Amygdala (tissue), 56 donors: ENCODE data around the gene KLHL11.
"Not testable (repeated sequence)": the region's sequence is repeated elsewhere in the genome, so short reads cannot be mapped to it uniquely, and the experiment has no call there.

Source experiments
- DNase-seq, 56 donors: peaks; one replicate each; lab custom pipeline; 2025; lab: John Stamatoyannopoulos, UW

Gene KLHL11

DNA sequence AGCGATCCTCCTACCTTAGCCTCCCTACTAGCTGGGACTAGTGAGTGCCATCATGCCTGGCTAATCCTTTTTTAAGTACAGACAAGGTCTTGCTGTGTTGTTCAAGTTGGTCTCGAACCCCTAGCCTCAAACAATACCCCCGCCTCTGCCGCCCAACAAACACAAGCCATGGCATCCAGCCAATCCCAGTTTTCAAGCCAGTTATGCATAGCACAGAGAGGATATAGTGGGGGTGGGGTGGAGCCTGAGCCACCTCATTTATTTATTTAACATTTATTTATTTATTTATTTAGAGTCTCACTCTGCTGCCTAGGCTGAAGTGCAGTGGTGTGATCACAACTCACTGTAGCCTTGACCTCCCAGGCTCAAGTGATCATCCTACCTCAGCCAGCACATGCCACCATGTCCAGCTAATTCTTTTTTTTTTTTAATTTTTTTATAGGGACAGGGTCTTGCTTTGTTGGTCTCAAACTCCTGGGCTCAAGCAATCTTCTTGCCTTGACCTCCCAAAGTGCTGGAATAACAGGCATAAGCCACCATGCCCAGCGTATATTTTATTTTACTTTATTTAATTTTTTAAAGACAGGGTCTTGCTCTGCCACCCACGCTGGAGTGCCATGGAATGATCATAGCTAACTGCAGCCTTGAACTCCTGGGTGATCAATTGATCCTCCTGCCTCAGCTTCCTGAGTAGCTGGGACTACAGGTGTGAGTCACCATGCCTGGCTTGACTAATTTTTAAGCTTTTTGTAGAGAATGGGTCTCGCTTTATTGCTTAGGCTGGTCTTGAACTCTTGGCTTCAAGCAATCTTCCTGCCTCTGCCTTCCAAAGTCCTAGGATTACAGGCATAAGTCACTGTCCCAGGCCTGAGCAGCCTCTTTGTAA lies 26.2 kb upstream of the KLHL11 start:
- DNase-seq = no peak

DNA sequence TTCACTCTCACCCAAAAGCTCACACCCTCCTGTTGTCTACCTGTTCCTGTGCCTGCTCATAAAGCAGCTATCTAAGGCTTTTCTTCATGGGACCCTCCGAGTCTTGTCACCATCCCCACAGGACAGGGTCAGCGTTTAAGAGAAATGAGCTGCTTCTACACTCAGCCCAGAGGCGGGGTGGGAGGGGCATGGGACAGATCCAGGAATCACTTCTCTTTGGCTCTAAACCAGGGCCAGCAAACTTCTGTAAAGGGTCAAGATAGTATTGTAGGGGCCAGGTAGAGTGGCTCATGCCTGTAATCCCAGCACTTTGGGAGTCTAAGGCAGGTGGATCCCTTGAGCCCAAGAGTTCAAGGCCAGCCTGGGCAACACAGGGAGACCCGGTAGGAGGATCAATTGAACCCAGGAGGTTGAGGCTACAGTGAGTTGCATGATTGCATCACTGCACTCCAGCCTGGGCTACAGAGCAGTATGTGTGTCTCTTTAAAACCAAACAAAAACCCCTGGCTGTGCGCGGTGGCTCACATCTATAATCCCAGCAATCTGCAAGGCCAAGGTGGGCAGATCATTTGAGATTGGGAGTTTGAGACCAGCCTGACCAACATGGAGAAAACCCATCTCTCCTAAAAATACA lies 23.2 kb upstream of the KLHL11 start:
- peak in 2 of 56 donors; percentile 8 to 25 for DNase-seq

DNA sequence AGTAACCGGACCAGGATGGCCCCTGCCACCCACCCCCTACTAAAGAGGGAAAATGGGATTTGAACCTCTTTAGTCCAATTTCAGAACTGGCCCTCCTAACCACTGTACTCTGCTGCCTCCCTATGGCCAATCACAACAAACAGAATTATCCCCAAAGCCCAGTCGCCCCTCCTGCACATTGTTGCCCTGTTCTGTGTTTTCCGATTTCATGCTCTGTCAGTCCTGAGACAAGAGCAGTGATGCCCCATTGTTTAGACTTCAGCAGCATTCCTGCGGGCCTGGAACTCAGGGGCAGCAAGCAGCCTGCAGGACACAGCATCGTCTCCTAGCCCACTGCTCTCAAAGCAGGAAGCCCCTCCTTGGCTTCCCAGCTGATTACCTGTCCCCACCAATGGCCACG lies 20.5 kb upstream of the KLHL11 start:
- peak in 1 of 56 donors; percentile 3 for DNase-seq

DNA sequence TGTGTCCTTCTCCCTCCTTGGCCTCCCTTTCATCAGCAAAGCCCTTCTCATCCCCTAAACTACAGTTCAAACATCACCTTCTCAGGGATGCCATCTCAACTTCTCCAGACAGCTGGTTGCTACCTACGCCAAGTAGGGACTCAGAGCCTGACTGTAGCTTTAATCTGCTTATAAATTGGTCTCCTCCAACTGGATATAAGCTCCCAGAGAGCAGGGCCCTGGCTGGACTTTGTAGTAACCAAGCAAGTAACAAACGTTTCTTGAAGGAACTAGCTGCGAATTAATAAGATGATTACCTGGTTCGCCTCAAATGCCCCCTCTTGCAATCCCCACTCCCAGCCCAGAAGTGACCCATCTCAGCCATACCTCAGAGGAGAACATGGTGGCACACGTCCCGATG lies 17.5 kb upstream of the KLHL11 start:
- no peak for DNase-seq

DNA sequence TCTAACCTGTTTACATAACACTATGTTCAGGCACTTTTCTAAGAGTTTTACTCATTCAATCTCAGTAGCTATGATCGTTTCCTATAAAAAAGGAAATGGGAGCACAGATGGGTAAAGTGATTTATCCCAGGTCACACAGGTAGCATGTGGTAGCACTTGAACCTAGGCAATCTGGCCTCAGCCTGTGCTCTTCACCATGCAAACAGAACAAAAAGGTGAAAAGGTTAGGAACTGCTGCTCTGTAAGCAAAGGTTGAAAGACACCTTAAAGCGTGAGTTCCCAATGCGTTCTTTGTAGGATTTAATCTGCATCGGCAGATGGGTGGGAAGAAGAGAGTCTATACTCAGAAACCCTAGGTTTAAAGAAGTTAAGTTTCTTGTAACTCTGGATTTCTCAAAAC lies 14.9 kb upstream of the KLHL11 start:
- DNase-seq = no peak

DNA sequence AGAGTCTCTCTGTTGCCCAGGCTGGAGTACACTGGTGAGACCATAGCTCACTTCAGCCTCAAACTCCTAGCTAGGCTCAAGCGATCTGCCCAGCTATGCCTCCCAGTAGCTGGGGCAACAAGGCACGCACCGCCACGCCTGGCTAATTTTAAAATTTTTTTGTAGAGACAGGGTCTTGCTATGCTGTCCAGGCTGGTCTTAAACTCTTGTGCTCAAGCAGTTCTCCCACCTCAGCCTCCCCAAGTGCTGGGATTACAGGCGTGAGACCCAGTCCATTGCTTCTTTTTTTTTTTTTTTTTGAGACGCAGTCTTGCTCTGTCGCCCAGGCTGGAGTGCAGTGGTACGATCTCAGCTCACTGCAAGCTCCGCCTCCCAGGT lies 9.1 kb upstream of the KLHL11 start:
- DNase-seq = not testable (repeated sequence)

DNA sequence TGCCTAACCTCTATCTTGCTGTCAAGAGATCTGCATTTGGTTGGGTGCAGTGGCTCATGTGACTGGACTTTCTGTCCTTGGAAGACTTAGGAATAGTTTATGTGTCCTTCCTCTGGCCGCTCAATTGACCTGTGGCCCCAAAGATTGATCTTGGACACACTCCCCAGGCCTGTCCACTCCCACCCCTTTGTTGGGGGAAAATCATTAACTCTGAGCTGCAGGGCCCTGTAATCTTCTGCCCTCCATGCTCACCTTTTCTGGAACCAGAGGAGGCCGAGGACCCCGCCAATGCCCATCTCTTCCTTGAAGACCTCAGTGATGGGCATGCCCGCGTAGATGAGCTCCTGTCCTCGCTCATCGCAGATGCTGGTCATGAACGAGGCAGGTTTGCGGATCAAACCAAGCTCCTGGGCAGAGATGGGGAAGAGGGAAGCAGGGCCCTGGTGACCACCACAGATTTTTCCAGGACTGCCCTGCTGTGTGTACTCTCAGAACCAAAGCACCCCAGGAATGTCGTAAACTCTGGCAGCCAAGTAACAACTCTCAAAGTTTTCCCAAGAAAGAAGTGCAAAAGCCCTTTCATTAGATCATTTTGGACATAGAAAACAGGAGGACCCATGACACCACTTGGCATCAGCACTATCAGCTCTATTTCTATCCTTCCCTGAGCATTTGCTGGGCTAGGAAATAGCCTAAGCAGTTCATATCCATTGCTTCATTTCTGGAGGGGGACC lies 8.5 kb upstream of the KLHL11 start:
- DNase-seq = no peak

DNA sequence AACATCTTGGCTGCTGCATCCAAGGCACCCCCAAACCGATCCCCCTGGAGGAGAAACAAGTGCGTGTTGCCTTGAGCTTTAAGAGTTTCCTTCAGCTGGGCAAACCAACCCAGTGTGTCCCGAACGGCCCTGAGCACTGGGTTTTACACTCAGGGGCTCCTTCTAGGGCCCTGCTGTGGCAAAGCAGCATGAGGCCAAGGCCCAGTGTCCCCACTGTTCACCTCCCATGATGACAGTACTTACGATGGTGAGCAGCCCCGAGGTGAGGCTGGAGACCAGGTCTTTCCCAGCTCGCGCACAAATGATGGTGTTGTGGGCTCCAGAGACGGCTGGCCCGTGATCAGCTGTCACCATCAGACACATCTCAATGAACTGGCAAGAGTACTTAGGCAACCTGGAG lies 6.6 kb upstream of the KLHL11 start:
- DNase-seq = no peak

DNA sequence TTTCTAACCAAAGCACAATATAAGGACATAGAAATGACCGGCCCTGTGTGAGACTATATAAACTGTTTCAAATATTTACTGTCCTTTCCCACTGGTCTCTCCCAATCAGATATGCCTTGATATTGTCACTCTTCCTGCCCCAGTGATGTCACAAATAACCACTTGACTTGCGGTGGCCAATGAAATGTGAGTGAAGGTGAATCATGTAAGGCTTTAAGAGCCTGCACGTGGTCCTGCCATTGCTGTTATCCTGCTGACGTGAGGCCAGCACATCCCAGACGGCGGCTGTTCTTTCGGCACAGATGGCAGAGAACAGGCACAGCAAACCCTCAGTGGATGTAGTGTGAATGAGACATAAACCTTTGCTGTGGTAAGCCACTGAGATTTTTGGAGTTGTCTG lies 5.4 kb upstream of the KLHL11 start:
- DNase-seq = peak in 5 of 56 donors; percentile 4 to 13 (median 12)

DNA sequence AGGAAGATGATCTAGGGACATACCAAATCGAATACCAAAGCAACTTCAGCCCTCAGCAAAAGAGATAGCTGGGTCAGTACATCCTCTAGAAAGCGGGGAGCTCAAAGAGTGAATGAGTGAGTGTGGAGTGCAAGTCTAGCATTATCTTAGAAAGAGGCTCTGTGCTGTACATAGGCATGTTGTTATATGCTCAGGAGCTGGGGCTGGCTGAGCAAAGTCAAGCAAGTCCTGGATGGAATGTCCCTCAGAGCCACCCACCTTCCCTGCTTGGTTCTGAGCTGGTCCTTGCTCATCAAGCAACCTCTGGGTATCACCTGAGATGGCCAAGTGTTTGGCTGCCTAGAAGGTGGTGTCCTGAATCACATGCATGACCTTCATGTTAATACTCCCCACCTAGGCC lies 4.9 kb upstream of the KLHL11 start:
- DNase-seq = no peak

DNA sequence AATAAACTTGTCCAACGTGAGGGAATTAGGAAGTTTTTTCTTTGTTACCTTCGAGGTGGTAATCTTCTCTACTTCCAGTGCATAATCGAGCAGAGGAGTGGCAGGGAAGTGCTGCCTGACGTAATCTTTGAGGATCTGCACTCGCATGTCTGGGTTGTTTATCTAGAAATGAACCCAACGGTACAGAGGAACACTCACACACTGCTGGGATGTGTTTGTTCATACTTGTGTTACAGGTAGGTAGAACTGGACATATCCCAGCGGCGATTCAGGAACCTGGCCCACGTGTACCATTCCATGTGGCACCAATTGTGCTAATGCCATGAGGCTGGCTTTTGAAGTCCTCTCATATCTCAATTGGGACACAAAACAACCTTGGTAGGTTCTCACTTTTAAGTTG lies 4.2 kb upstream of the KLHL11 start:
- no peak for DNase-seq

DNA sequence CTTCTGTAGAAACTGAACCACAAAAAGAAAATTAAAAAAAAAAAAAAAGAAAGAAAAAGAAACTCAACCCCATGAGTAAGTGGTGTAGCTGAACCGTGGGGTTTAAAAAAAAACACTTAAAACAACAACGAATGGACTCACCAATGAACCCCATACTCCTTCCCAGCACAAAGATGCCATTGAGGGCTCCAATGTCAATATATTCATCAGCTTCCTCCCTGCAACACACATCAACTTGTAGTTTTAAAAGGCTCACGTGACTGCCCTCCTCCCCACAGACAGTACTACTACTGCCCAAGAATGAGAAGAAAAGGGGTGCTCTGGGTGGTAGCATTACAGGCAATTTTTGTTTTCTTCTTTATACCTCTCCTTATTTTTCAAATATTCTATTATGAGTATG lies 3.3 kb upstream of the KLHL11 start:
- DNase-seq = no peak

DNA sequence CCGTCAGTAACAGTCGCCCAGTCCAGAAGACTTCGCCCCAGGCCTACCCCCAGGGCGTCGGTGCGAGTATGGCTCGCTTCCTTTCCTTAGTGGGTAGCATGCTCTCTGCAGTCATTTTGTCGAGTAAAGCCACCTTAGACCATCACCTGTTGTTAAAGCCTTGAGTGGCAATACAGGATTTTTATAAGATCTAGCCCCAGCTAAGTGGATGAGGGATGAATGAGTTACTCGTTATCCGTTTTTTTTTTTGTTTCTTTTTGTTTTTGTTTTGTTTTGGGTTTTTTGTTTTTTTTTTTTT lies 322 bp upstream of the KLHL11 start:
- DNase-seq = no peak

DNA sequence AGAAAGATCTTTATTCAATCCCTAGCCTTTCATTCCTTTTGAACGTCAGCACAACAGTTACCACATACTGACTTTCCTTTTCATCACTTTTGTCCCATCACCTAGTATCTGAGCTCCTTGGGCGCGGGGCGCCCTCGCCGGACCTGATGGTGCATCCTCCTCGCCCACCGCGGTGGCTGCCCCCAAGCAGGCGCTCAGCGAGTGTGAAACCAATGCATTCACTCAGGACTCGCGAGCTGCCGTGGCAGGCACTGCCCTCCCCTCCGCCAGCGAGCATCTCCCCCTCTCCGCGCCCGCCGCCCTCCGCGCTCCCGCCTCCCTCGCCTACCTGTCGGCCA lies 756 bp downstream of the KLHL11 start:
- DNase-seq = peak in 6 of 56 donors; percentile 4 to 59 (median 44)

DNA sequence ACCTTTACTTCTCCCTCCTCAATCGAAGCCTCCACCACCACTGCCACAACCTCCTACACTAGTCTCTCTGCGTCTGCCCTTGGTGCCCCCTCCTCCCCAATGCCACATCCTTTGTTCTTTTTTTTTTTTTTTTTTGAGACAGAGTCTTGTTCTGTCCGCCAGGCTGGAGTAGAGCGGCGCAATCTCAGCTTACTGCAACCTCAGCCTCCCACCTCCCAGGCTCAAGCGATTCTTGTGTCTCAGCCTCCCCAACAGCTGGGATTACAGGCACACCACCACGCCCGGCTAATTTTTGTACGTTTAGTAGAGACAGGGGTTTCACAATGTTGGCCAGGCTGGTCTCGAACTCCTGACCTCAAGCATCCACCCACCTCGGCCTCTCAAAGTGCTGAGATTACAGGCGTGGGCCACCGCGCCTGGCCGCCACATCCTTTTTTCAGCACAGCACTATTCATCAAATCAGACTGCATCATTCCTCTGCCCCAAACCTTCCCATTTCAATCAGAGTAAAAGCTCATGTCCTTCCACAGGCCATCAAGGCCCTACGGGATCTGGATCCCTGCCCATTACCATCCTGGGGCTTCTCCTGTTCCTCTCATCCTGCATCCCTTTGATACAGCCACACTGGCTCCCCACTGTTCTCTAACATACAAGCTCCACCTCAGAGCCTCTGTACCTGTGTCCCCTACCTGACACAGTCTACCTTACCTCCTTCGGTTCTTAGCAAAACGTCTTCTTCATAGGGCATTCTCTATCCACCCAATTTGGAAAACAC lies 2.0 kb downstream of the KLHL11 start:
- DNase-seq = peak in 1 of 56 donors; percentile 2

DNA sequence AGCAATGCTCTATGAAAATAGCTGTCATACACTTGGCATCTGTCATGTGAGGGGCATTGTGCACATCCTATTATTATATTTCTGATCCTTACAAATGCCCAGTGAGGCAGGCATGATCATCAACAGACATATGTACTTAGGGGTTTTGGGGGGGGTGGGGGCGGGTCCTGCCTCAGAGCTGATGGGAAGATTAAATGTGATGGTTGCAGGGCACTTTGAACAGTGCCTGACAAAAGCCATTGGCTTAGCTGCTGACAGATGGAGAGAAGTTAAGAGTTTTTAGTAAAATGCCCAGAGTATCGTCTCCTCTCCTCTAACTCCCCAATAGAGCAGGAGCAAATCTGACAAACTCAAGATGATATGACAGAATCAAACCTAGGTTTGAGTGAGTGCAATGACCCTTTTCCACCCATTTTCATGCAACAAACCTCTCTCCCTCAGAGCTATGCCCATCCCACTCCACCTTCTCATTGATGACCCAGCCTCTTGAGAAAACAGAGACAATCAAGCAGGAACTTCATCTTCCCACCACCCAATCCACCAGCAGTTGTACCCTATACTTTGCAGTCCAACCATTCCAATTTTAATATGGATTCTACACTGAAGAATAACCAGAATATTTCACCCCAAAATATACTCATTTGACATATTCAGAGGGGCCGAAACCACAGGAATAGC lies 4.8 kb downstream of the KLHL11 start:
- DNase-seq = no peak

DNA sequence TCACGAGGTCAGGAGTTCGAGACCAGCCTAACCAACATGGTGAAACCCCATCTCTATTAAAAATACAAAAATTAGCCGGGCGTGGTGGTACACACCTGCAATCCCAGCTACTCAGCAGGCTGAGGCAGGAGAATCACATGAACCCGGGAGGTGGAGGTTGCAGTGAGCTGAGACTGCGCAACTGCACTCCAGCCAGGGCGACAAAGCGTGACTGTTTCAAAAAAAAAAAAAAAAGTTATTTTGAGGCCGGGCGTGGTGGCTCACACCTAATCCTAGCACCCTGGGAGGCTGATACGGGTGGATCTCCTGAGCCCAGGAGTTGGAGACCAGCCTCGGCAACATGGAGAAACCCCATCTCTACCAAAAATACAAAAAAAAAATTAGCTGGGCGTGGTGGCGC lies 13.8 kb downstream of the KLHL11 start:
- not testable (repeated sequence) for DNase-seq

DNA sequence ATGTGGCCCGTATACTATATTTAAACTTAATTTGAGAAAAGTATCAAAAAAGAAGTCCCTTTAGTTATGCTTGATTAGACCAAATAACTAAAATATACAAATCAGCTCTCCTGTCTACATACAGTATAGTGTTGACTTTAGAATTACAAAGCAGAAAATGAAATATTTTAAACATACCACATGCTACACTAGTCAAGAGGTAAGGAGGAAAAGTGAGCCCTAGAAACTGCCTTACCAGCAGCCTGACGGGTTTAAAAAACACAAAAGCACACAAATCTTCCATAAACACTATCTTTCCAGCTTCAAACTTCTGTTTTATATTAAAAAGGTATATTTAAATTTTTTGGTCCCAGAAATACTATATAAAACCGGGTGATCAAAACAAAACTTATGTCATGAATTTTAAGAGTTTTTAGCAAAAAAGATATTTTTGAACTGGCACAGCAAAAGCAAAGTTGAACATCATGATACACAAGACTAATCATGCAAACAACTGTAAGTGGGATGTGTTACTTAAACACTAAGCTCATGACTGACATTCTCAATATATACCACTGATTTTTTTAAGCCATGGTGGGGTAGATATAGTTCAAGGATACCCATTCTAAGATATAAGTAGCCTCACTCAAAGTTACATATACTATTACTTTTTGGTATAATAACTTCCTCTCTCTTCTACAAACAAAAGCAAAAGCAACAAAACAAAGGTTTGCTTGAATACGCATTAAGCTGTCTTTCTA lies 15.8 kb downstream of the KLHL11 start:
- DNase-seq = no peak

DNA sequence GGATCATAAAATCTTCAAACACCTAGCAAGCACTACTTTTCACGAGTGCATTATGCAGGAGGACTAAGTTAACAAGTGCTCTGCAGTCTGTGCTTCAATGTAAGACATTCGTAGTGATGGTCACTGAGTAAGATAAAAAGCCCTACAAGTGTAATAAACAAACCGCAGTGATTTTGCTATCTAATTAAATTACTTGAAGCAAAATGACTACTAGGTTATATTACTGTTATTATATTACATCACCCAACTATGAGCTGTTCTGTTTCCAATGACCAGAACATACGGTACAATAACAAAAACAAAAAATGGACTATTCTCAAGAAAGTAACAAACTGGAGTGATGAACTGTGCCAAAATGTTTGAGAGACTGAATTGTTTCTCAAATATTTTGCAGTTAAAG lies 16.4 kb downstream of the KLHL11 start:
- no peak for DNase-seq

DNA sequence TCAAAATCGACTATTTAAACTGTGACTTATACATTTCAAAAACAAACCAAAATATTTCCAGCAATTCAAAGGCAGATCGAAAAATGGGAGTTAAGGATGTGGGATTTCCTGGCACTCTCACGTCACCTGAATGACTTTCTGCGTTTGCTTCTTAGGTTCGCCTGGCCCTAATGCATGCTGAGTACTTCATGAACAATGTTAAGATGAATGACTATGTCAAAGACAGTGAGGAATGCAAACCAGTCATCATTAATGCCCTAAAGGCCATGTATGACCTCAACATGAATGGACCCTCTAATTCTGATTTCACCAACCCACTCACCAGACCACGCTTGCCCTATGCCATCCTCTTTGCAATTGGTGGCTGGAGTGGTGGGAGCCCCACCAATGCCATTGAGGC lies 20.3 kb downstream of the KLHL11 start:
- no peak for DNase-seq
